SK-MEL-5 (cell line): Measurements from ENCODE around the gene PFDN2. TPM values are rescaled to one million over a fixed set of nuclear protein-coding genes. Genes with fewer than 3 reads are reported as not detected.

Experiments used
- small RNA-seq, 2 experiments: library from RNA; depleted of rRNA; stranded (forward); fragments of <200 nt; gene quantifications; one replicate each; pipeline ENCODE3, GENCODE V24; 2014
- total RNA-seq: library from RNA; depleted of rRNA; stranded (reverse); fragments of >200 nt; shearing (Covaris generic); gene quantifications from 2 replicates; pipeline ENCODE4 v1.2.3, GENCODE V29; 2014; rRNA removed

Gene PFDN2
- total RNA-seq, 1 experiment from 2014 or later = 84.1 TPM

Small RNA genes within 50 kb of the gene (small RNA-seq; reads per million reads assigned to genes)
- 0 reads per million in 2 experiments for gene RF01225

Other genes starting within 250 kb of the PFDN2 start
- not detected in 2 replicates for gene ITLN1, start 232.9 kb downstream of the PFDN2 start, total RNA-seq
- gene ITLN2, start 163.2 kb downstream of the PFDN2 start, total RNA-seq = 0.69 and 0.90 TPM in 2 replicates
- 6.4 and 7.3 TPM in 2 replicates for gene F11R, start 96.9 kb downstream of the PFDN2 start, total RNA-seq
- 0.98 and 1.8 TPM in 2 replicates for gene TSTD1, start 79.1 kb downstream of the PFDN2 start, total RNA-seq
- 48.9 and 50.4 TPM in 2 replicates for gene USF1, start 72.1 kb downstream of the PFDN2 start, total RNA-seq
- not detected in 2 replicates for gene ARHGAP30, start 48.1 kb downstream of the PFDN2 start, total RNA-seq
- 0.11 and 0.21 TPM in 2 replicates for gene NECTIN4, start 28.5 kb downstream of the PFDN2 start, total RNA-seq
- gene KLHDC9, start 19.7 kb downstream of the PFDN2 start, total RNA-seq = not detected in 2 replicates
- 23.5 and 27.2 TPM in 2 replicates for gene NIT1, start 68 bp upstream of the PFDN2 start, total RNA-seq
- gene DEDD, start 14.6 kb upstream of the PFDN2 start, total RNA-seq = 18.8 and 22.8 TPM in 2 replicates
- gene UFC1, start 35.9 kb upstream of the PFDN2 start, total RNA-seq = 87.4 and 89.2 TPM in 2 replicates
- 4.0 and 4.7 TPM in 2 replicates for gene USP21, start 41.5 kb upstream of the PFDN2 start, total RNA-seq
- 11.1 and 13.8 TPM in 2 replicates for gene PPOX, start 48.4 kb upstream of the PFDN2 start, total RNA-seq
- gene B4GALT3, start 59.5 kb upstream of the PFDN2 start, total RNA-seq = 53.9 and 55.9 TPM in 2 replicates
- gene ADAMTS4, start 81.0 kb upstream of the PFDN2 start, total RNA-seq = 0.03 TPM in 1 of 2 replicates, not detected in the other
- 134 and 147 TPM in 2 replicates for gene NDUFS2, start 84.3 kb upstream of the PFDN2 start, total RNA-seq
- 2.6 TPM in 1 of 2 replicates, not detected in the other for gene FCER1G, start 97.3 kb upstream of the PFDN2 start, total RNA-seq
- gene APOA2, start 105.6 kb upstream of the PFDN2 start, total RNA-seq = not detected in 2 replicates
- gene TOMM40L, start 108.0 kb upstream of the PFDN2 start, total RNA-seq = 11.3 and 11.7 TPM in 2 replicates
- not detected in 2 replicates for gene NR1I3, start 120.2 kb upstream of the PFDN2 start, total RNA-seq
- gene PCP4L1, start 140.7 kb upstream of the PFDN2 start, total RNA-seq = not detected in 2 replicates
- 3.4 and 3.6 TPM in 2 replicates for gene MPZ, start 191.9 kb upstream of the PFDN2 start, total RNA-seq
- 36.6 and 53.0 TPM in 2 replicates for gene SDHC, start 196.3 kb upstream of the PFDN2 start, total RNA-seq
- not detected in 2 replicates for gene CFAP126, start 249.8 kb upstream of the PFDN2 start, total RNA-seq